HEK293 (cell line): ENCODE results near the gene SLC38A3.

Experiments
- CTCF ChIA-PET: fragments of 350-600 bp; formaldehyde crosslinking; extraction: SDS; loops from one replicate; lab custom pipeline; 2021; ENCODE audit warnings: antibody characterized with exemption; lab: Yijun Ruan, JAX
- POLR2A ChIA-PET: fragments of 300-600 bp; formaldehyde crosslinking; extraction: SDS; loops from one replicate; lab custom pipeline; 2020; ENCODE audit warnings: antibody characterized with exemption, inconsistent platforms; lab: Yijun Ruan, JAX
- H3K27ac ChIP-seq: fragments of 200-500 bp; sonication (Bioruptor generic); 2 replicates; pipeline ENCODE4 v1.5.1; 2014; ENCODE audit warnings: low read depth, low read length, control low read depth, inconsistent platforms; ENCODE audit errors: extremely low read depth
- H3K36me3 ChIP-seq, 2 experiments: fragments of 200-500 bp in 1 of 2; sonication (Bioruptor generic) in 1 of 2; 1 replicate in 1 of 2; 2 replicates in 1 of 2; pipeline ENCODE4 v1.5.1; 2014 to 2017; ENCODE audit warnings: inconsistent platforms in 2 of 2, low read length in 2 of 2; ENCODE audit not compliant: control insufficient read depth in 2 of 2, insufficient read depth in 1 of 2
- H3K4me1 ChIP-seq: fragments of 200-500 bp; sonication (Bioruptor generic); 2 replicates; pipeline ENCODE4 v1.5.1; 2014; ENCODE audit warnings: mild to moderate bottlenecking, low read length, inconsistent platforms; ENCODE audit not compliant: control insufficient read depth, insufficient read depth
- H3K4me3 ChIP-seq: 2 replicates; pipeline ENCODE4 v1.5.1; 2011; ENCODE audit warnings: low read depth, mild to moderate bottlenecking, control low read depth, low read length, moderate library complexity
- H3K9me3 ChIP-seq: fragments of 200-500 bp; sonication (Bioruptor generic); 2 replicates; pipeline ENCODE4 v1.5.1; 2014; ENCODE audit warnings: low read depth, low read length, inconsistent platforms; ENCODE audit not compliant: control insufficient read depth, insufficient read depth
- BCL11A ChIP-seq: fragments of 450-650 bp; formaldehyde crosslinking; IDR thresholded peaks from 2 replicates; pipeline ENCODE4 v1.5.1; 2016; ENCODE audit warnings: low read depth, missing biosample characterization, missing genetic modification characterization
- ELK4 ChIP-seq: IDR thresholded peaks from 2 replicates; pipeline ENCODE4 v1.6.1; 2011; ENCODE audit warnings: mild to moderate bottlenecking, low read depth, low read length, borderline replicate concordance
- FEZF1 ChIP-seq: fragments of 450-650 bp; formaldehyde crosslinking; IDR thresholded peaks from 2 replicates; pipeline ENCODE4 v1.5.1; 2016; ENCODE audit warnings: missing biosample characterization, missing genetic modification characterization
- HOXA7 ChIP-seq: sonication (generic); formaldehyde crosslinking; IDR thresholded peaks from 2 replicates; pipeline ENCODE4 v1.8.1; 2022; ENCODE audit warnings: missing genetic modification reagents, borderline replicate concordance
- KLF10 ChIP-seq: fragments of 450-650 bp; IDR thresholded peaks from 2 replicates; pipeline ENCODE4 v1.5.1; 2018; ENCODE audit warnings: missing biosample characterization, mild to moderate bottlenecking, missing genetic modification characterization
- KLF9 ChIP-seq: fragments of 450-650 bp; formaldehyde crosslinking; IDR thresholded peaks from 2 replicates; pipeline ENCODE4 v1.5.1; 2016; ENCODE audit warnings: missing biosample characterization, missing genetic modification characterization, low read depth
- MZF1 ChIP-seq: fragments of 450-650 bp; formaldehyde crosslinking; IDR thresholded peaks from 2 replicates; pipeline ENCODE4 v1.5.1; 2017; ENCODE audit warnings: missing biosample characterization, missing genetic modification characterization, borderline replicate concordance
- OVOL3 ChIP-seq: fragments of 450-650 bp; formaldehyde crosslinking; IDR thresholded peaks from 2 replicates; pipeline ENCODE4 v1.5.1; 2016; ENCODE audit warnings: missing biosample characterization, missing genetic modification characterization
- PRDM6 ChIP-seq: fragments of 450-650 bp; formaldehyde crosslinking; IDR thresholded peaks from 2 replicates; pipeline ENCODE4 v1.5.1; 2017; ENCODE audit warnings: missing biosample characterization, missing genetic modification characterization
- TSHZ1 ChIP-seq: fragments of 450-650 bp; formaldehyde crosslinking; IDR thresholded peaks from 2 replicates; pipeline ENCODE4 v1.5.1; 2016; ENCODE audit warnings: missing biosample characterization, missing genetic modification characterization, borderline replicate concordance
- ZBTB7A ChIP-seq: fragments of 450-650 bp; formaldehyde crosslinking; IDR thresholded peaks from 2 replicates; pipeline ENCODE4 v1.5.1; 2016; ENCODE audit warnings: low read depth, missing biosample characterization, missing genetic modification characterization
- ZNF354C ChIP-seq: fragments of 450-650 bp; formaldehyde crosslinking; IDR thresholded peaks from 2 replicates; pipeline ENCODE4 v1.5.1; 2016; ENCODE audit warnings: missing biosample characterization, missing genetic modification characterization, low read depth, borderline replicate concordance
- ZNF423 ChIP-seq: fragments of 450-650 bp; formaldehyde crosslinking; IDR thresholded peaks from 2 replicates; pipeline ENCODE4 v1.5.1; 2016; ENCODE audit warnings: missing biosample characterization, missing genetic modification characterization
- ZNF426 ChIP-seq: fragments of 450-650 bp; formaldehyde crosslinking; IDR thresholded peaks from 2 replicates; pipeline ENCODE4 v1.5.1; 2017; ENCODE audit warnings: missing biosample characterization, missing genetic modification characterization, mild to moderate bottlenecking, inconsistent platforms, moderate library complexity
- ZNF664 ChIP-seq: fragments of 450-650 bp; formaldehyde crosslinking; IDR thresholded peaks from 2 replicates; pipeline ENCODE4 v1.5.1; 2016; ENCODE audit warnings: missing biosample characterization, missing genetic modification characterization
- ZNF701 ChIP-seq: fragments of 450-650 bp; formaldehyde crosslinking; IDR thresholded peaks from 2 replicates; pipeline ENCODE4 v1.5.1; 2016; ENCODE audit warnings: missing biosample characterization, missing genetic modification characterization
- ZNF777 ChIP-seq: fragments of 450-650 bp; formaldehyde crosslinking; IDR thresholded peaks from 2 replicates; pipeline ENCODE4 v1.5.1; 2017; ENCODE audit warnings: missing biosample characterization, missing genetic modification characterization, borderline replicate concordance
- ZNF791 ChIP-seq: fragments of 450-650 bp; formaldehyde crosslinking; IDR thresholded peaks from 2 replicates; pipeline ENCODE4 v1.5.1; 2016; ENCODE audit warnings: missing biosample characterization, missing genetic modification characterization
- ZSCAN16 ChIP-seq: fragments of 450-650 bp; formaldehyde crosslinking; IDR thresholded peaks from 2 replicates; pipeline ENCODE4 v1.5.1; 2016; ENCODE audit warnings: missing biosample characterization, missing genetic modification characterization
- TF ChIP-seq, protein P1 (sequence below): fragments of 450-650 bp; formaldehyde crosslinking; IDR thresholded peaks from 2 replicates; pipeline ENCODE4 v1.5.1; 2016; ENCODE audit warnings: missing biosample characterization, missing genetic modification characterization
- TF ChIP-seq, protein P2 (sequence below): fragments of 450-650 bp; IDR thresholded peaks from 2 replicates; pipeline ENCODE4 v1.5.1; 2018; ENCODE audit warnings: missing biosample characterization, missing genetic modification characterization
- TF ChIP-seq, protein P3 (sequence below): fragments of 450-650 bp; formaldehyde crosslinking; IDR thresholded peaks from 2 replicates; pipeline ENCODE4 v1.5.1; 2016; ENCODE audit warnings: missing biosample characterization, missing genetic modification characterization

The SLC38A3 gene

DNA sequence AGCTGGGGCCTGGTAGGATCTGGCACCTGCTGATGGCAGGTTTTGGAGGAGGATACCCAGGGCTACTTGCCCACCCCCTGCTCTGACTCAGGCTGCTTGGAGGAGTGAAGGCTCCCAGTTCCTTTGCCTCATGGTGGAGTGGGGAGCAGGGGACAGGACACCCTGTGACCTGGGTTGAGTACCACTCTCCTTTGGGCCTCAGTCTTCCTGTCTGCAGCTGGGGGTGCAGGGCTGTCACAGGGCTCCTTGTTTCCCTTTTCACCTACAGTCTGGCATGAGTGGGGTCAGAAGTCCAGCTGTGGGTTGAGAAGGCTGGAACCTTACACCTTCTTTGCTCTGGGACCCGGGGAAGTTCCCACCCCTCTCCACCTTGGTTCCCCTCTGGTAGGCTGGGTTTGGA, 35.2 kb upstream of the SLC38A3 start (continued):
- TF ChIP-seq TSHZ1 (tag by site-specific recombination) (no peak), KLF10 (no peak)
- TF ChIP-seq, all 188 proteins: peak for 0

DNA sequence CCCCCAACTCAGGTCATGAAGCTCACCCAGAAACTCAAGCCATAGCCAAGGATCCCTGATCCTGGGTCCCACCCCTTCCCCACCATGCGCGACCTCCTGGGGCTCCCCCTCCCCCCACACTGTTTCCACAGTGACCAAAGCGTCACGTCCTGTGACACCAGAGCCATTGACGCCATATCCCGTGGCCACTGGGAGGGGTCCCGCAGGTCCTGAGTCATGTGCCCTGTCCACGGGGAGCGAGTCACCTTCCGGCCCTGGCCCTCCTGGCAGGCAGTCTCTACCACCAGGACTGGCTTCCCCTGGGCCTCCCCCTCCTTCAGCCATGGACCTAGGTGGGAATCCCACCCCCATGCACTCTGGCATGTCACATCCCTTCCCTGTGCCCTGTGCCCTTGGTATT, 34.4 kb upstream of the SLC38A3 start:
- ChIA-PET CTCF (no interaction called here), POLR2A (no interaction called here)
- no peaks in the 10 kb centered on the region for H3K9me3 ChIP-seq
- peaks cover 10% of the 10 kb centered on the region for H3K4me1 ChIP-seq
- H3K36me3 ChIP-seq = peaks cover 0 to 25% of the 10 kb centered on the region in 2 experiments; a peak in 1 of 3 replicates
- no peak overlapping the region for H3K27ac ChIP-seq
- H3K4me3 ChIP-seq = no peak overlapping the region
- no peak for TF ChIP-seq ZSCAN16 (tag by site-specific recombination)
- no peak for TF ChIP-seq HOXA7
- TF ChIP-seq, protein P1, sequence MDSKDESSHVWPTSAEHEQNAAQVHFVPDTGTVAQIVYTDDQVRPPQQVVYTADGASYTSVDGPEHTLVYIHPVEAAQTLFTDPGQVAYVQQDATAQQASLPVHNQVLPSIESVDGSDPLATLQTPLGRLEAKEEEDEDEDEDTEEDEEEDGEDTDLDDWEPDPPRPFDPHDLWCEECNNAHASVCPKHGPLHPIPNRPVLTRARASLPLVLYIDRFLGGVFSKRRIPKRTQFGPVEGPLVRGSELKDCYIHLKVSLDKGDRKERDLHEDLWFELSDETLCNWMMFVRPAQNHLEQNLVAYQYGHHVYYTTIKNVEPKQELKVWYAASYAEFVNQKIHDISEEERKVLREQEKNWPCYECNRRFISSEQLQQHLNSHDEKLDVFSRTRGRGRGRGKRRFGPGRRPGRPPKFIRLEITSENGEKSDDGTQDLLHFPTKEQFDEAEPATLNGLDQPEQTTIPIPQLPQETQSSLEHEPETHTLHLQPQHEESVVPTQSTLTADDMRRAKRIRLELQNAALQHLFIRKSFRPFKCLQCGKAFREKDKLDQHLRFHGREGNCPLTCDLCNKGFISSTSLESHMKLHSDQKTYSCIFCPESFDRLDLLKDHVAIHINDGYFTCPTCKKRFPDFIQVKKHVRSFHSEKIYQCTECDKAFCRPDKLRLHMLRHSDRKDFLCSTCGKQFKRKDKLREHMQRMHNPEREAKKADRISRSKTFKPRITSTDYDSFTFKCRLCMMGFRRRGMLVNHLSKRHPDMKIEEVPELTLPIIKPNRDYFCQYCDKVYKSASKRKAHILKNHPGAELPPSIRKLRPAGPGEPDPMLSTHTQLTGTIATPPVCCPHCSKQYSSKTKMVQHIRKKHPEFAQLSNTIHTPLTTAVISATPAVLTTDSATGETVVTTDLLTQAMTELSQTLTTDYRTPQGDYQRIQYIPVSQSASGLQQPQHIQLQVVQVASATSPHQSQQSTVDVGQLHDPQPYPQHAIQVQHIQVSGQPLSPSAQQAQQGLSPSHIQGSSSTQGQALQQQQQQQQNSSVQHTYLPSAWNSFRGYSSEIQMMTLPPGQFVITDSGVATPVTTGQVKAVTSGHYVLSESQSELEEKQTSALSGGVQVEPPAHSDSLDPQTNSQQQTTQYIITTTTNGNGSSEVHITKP (tag by site-specific recombination) = no peak
- no peak for TF ChIP-seq ZNF354C (tag by site-specific recombination)
- TF ChIP-seq ZNF777 (tag by site-specific recombination) = no peak
- no peak for TF ChIP-seq ZNF701 (tag by site-specific recombination)
- TF ChIP-seq OVOL3 (tag by site-specific recombination) = no peak
- TF ChIP-seq BCL11A (tag by site-specific recombination) = no peak
- TF ChIP-seq, protein P2, sequence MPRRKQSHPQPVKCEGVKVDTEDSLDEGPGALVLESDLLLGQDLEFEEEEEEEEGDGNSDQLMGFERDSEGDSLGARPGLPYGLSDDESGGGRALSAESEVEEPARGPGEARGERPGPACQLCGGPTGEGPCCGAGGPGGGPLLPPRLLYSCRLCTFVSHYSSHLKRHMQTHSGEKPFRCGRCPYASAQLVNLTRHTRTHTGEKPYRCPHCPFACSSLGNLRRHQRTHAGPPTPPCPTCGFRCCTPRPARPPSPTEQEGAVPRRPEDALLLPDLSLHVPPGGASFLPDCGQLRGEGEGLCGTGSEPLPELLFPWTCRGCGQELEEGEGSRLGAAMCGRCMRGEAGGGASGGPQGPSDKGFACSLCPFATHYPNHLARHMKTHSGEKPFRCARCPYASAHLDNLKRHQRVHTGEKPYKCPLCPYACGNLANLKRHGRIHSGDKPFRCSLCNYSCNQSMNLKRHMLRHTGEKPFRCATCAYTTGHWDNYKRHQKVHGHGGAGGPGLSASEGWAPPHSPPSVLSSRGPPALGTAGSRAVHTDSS (tag by site-specific recombination) = no peak
- TF ChIP-seq ZNF791 (tag by site-specific recombination) = no peak
- TF ChIP-seq ZNF423 (tag by site-specific recombination) = no peak
- TF ChIP-seq PRDM6 = no peak
- TF ChIP-seq, protein P3, sequence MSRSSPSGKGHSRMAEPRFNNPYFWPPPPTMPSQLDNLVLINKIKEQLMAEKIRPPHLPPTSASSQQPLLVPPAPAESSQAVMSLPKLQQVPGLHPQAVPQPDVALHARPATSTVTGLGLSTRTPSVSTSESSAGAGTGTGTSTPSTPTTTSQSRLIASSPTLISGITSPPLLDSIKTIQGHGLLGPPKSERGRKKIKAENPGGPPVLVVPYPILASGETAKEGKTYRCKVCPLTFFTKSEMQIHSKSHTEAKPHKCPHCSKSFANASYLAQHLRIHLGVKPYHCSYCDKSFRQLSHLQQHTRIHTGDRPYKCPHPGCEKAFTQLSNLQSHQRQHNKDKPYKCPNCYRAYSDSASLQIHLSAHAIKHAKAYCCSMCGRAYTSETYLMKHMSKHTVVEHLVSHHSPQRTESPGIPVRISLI (tag by site-specific recombination) = no peak
- no peak for TF ChIP-seq ZNF664 (tag by site-specific recombination)
- TF ChIP-seq KLF9 (tag by site-specific recombination) = no peak
- no peak for TF ChIP-seq MZF1 (tag by site-specific recombination)
- TF ChIP-seq ELK4 = no peak
- TF ChIP-seq ZBTB7A (tag by site-specific recombination) = no peak
- no peak for TF ChIP-seq ZNF426 (tag by site-specific recombination)
- TF ChIP-seq FEZF1 (tag by site-specific recombination) = no peak
